ENCODE data around the gene REEP5.

REEP5 gene

DNA sequence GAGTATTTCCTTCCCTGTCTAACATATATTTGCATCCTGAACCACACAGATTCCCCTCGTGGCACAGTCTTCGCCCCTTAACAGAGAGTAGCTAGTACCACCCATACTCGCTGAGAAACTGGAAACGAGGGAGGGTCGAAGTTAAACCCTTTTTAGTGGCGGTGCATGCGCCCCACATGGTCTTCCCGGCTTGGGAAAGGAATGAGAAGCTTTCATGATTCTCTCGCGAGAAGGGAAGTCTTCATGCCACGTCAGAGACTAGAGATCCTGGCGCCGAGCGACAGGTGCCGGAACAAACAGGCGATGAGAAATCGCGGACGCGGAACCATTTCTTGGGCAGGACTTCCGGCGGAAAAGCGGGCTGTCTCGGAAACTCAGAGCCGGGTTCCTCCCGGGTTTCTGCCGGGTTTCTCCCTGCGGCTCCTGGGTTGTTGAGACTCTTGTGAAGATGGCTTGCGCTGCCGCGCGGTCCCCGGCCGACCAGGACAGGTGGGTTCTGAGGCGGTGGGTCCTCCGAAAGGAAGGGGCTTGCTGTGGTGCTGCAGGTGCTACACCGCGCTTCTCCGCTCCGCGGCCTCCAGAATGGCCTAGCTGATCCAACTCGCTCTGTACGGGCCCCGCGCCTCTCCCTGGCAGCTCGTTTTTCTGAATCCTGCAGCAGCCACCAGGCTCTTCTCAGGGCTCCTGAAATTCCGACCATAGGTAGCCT is 60.9 kb downstream of the REEP5 start, which contains the start of gene SRP19:
Gene SRP19, plus strand, starts transcription at position 359 of the 709 bp plus-strand sequence. Its CDS starts 90 bp downstream, at position 449.
- TF ChIP-seq, protein P1, sequence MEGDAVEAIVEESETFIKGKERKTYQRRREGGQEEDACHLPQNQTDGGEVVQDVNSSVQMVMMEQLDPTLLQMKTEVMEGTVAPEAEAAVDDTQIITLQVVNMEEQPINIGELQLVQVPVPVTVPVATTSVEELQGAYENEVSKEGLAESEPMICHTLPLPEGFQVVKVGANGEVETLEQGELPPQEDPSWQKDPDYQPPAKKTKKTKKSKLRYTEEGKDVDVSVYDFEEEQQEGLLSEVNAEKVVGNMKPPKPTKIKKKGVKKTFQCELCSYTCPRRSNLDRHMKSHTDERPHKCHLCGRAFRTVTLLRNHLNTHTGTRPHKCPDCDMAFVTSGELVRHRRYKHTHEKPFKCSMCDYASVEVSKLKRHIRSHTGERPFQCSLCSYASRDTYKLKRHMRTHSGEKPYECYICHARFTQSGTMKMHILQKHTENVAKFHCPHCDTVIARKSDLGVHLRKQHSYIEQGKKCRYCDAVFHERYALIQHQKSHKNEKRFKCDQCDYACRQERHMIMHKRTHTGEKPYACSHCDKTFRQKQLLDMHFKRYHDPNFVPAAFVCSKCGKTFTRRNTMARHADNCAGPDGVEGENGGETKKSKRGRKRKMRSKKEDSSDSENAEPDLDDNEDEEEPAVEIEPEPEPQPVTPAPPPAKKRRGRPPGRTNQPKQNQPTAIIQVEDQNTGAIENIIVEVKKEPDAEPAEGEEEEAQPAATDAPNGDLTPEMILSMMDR (IDR thresholded peaks at IDR 0.05; ENCODE audit: low read depth, low read length): no peak
- peak within 1 kb of the TSS; percentile 86 for H3K4me3 ChIP-seq (ENCODE audit: low read depth, low read length)

DNA sequence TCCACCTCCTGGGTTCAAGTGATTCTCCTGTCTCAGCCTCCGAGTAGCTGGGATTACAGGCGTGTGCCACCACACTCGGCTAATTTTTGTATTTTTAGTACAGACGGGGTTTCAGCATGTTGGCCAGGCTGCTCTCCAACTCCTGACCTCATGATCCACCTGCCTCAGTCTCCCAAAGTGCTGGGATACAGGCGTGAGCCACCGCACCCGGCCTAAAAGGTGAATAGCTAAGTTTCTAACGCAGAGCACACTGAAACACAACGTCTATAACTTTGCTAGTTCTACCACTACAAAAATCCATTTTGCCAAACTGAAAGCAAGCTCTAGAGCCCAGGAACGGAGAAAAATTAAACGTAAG is 61.5 kb downstream of the REEP5 start:
- peak overlapping the region; percentile 86 for H3K4me3 ChIP-seq (ENCODE audit: low read depth, low read length)

GRCh38 chr5:112857866-112858265 is 64.2 kb downstream of the REEP5 start:
- TF ChIP-seq, protein P1 (IDR thresholded peaks at IDR 0.05; ENCODE audit: low read depth, low read length): no peak

DNA sequence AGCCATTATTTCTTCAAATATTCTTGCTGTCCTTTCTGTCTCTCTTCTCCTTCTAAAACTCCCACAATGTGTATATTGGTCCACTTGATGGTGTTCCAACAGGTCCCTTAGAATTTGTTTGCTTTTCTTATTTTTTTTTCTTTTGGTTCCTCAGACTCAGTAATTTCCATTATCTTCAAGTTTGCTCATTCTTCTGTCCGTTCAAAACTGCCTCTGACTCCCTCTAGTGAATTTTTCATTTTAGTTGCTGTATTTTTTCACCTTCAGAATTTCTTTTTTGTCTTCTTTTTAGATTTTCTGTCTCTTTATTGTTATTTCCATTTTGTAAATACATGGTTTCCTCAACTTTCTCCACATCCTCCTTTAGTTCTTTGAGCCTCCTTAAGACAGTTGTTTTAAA is 67.4 kb downstream of the REEP5 start:
- H3K4me3 ChIP-seq (ENCODE audit: low read depth, low read length): no peak overlapping the region
- TF ChIP-seq, protein P1 (IDR thresholded peaks at IDR 0.05; ENCODE audit: low read depth, low read length): no peak

More at GRCh38 chr5:112857866-112858265, 64.2 kb downstream of the REEP5 start:
- no peak overlapping the region for H3K4me3 ChIP-seq (ENCODE audit: low read depth, low read length)

- TF ChIP-seq, protein P1 (IDR thresholded peaks at IDR 0.05; ENCODE audit: low read depth, low read length): no peak
- no peak overlapping the region for H3K4me3 ChIP-seq (ENCODE audit: low read depth, low read length)
These were observed 72.1 kb downstream of the REEP5 start for GRCh38 chr5:112849912-112850311.

DNA sequence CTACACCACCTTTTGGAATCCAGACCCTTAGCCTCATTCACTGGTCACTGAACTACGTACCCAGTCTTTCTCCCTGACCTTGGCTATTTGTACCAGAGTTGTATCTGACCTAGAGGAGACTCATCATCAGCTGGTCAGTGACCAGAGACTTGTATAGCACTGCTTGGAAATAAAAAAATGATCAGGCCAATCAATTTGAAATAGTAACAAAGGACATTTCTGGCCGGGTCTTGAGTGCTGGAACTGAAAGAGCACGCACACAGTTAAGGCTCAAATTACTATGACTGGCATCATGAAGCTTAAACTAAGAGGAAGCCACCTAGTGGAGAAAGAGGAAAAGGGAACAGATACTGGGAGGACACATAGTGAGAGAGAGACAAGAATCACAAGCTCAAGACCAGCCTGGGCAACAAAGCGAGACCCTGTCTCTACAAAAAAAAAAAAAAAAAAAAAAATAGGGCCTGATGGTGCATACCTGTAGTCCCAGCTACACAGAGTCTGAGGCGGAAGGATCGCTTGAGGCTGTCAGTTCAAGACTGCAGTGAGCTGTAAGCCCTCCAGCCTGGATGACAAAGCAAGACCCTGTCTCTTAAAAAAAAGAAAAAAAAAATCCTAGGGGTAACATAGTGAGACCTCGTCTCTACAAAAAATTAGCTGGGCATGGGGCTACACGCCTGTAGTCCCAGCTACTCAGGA is 73.8 kb downstream of the REEP5 start:
- H3K4me3 ChIP-seq (ENCODE audit: low read depth, low read length): no peak overlapping the region
- TF ChIP-seq, protein P1 (IDR thresholded peaks at IDR 0.05; ENCODE audit: low read depth, low read length): peak; percentile 70

GRCh38 chr5:112847306-112847705 is 74.7 kb downstream of the REEP5 start:
- H3K4me3 ChIP-seq (ENCODE audit: low read depth, low read length): no peak overlapping the region
- TF ChIP-seq, protein P1 (IDR thresholded peaks at IDR 0.05; ENCODE audit: low read depth, low read length): no peak

Data from WI38 (cell line).